GM12878 (cell line): ENCODE results near the gene SNX8. TPM values are rescaled to one million over a fixed set of nuclear protein-coding genes. Genes with fewer than 3 reads are reported as not detected.

Source experiments
- ATF3 ChIP-seq: IDR thresholded peaks from 2 replicates; pipeline ENCODE4 v1.6.1; 2011; ENCODE audit warnings: low read depth, mild to moderate bottlenecking, low read length, moderate library complexity, borderline replicate concordance; ENCODE audit errors: extremely low read depth
- BRCA1 ChIP-seq: IDR thresholded peaks from 2 replicates; pipeline ENCODE4 v1.6.1; 2011; ENCODE audit warnings: low read depth, low read length, improper control_type of control experiment
- CHD4 ChIP-seq: fragments of 200-600 bp; sonication (generic); IDR thresholded peaks from 2 replicates; pipeline ENCODE4 v1.6.1; 2016; ENCODE audit warnings: mild to moderate bottlenecking
- EED ChIP-seq: sonication (generic); IDR thresholded peaks from 2 replicates; pipeline ENCODE4 v1.6.1; 2016; ENCODE audit warnings: antibody characterized with exemption, low read depth
- FOXM1 ChIP-seq: IDR thresholded peaks from 2 replicates; pipeline ENCODE4 v1.6.1; 2012; ENCODE audit warnings: low read depth, mild to moderate bottlenecking, inconsistent platforms, low read length, moderate library complexity
- KAT2A ChIP-seq: conservative IDR thresholded peaks from 2 replicates; pipeline ENCODE4 v1.6.1; 2011; ENCODE audit warnings: low read depth, low read length; ENCODE audit not compliant: control insufficient read depth
- MEF2A ChIP-seq: IDR thresholded peaks from 2 replicates; pipeline ENCODE4 v1.6.1; 2011; ENCODE audit warnings: low read depth, mild to moderate bottlenecking, low read length, moderate library complexity; ENCODE audit not compliant: insufficient read depth
- NBN ChIP-seq: fragments of 450-650 bp; IDR thresholded peaks from 2 replicates; pipeline ENCODE4 v1.6.1; 2016
- NFXL1 ChIP-seq: fragments of 450-650 bp; IDR thresholded peaks from 2 replicates; pipeline ENCODE4 v1.6.1; 2017; ENCODE audit warnings: antibody characterized with exemption, mild to moderate bottlenecking, borderline replicate concordance
- NFYA ChIP-seq: IDR thresholded peaks from 2 replicates; pipeline ENCODE4 v1.6.1; 2011; ENCODE audit warnings: low read depth, mild to moderate bottlenecking, low read length, improper control_type of control experiment, borderline replicate concordance
- NR2C1 ChIP-seq: fragments of 450-650 bp; IDR thresholded peaks from 2 replicates; pipeline ENCODE4 v1.6.1; 2017; ENCODE audit warnings: antibody characterized with exemption, mild to moderate bottlenecking, moderate library complexity
- RAD21 ChIP-seq: IDR thresholded peaks from 2 replicates; pipeline ENCODE4 v1.6.1; 2011; ENCODE audit warnings: mild to moderate bottlenecking, low read depth, low read length, moderate library complexity; ENCODE audit not compliant: insufficient read depth
- RB1 ChIP-seq: fragments of 450-650 bp; formaldehyde crosslinking; IDR thresholded peaks from 2 replicates; pipeline ENCODE4 v1.6.1; 2017; ENCODE audit warnings: mild to moderate bottlenecking, borderline replicate concordance
- RELB ChIP-seq: fragments of 450-650 bp; IDR thresholded peaks from 2 replicates; pipeline ENCODE4 v1.6.1; 2017; ENCODE audit warnings: low read depth, mild to moderate bottlenecking, moderate library complexity
- TARDBP ChIP-seq: IDR thresholded peaks from 2 replicates; pipeline ENCODE4 v1.6.1; 2016; ENCODE audit warnings: borderline replicate concordance
- ZNF207 ChIP-seq: fragments of 450-650 bp; IDR thresholded peaks from 2 replicates; pipeline ENCODE4 v1.6.1; 2014; ENCODE audit warnings: antibody characterized with exemption, mild to moderate bottlenecking, borderline replicate concordance
- ZNF622 ChIP-seq: fragments of 450-650 bp; IDR thresholded peaks from 2 replicates; pipeline ENCODE4 v1.6.1; 2017; ENCODE audit warnings: mild to moderate bottlenecking, inconsistent platforms
- polyA plus RNA-seq, 11 experiments: library from polyadenylated mRNA; depleted of rRNA in 4 of 11; unstranded in 6 of 11; stranded (reverse) in 5 of 11; fragments of >200 nt; fragmentation: Nextera tagmentation in 4 of 11; fragmentation: Illumina TruSeq in 1 of 11; extraction: Ambion mirVana in 4 of 11; extraction: Trizol in 1 of 11; gene quantifications; 1 replicate in 1 of 11; 2 replicates in 10 of 11; pipeline versions ENCODE4 v1.2.1 to v1.2.3, GENCODE V29; 2011 to 2016; ENCODE audit warnings: inconsistent platforms in 2 of 11, missing spikeins in 2 of 11, low read depth in 1 of 11
- total RNA-seq, 4 experiments: library from RNA; depleted of rRNA in 3 of 4; stranded (reverse); fragments of >200 nt in 3 of 4; fragmentation: Illumina TruSeq in 1 of 4; extraction: Trizol in 1 of 4; gene quantifications; 2 replicates each; pipeline versions ENCODE4 v1.2.1 to v1.2.3, GENCODE V29; 2013 to 2021
- TF ChIP-seq, protein P1 (sequence below): fragments of 450-650 bp; IDR thresholded peaks from 2 replicates; pipeline ENCODE4 v1.6.1; 2014; ENCODE audit warnings: mild to moderate bottlenecking
- TF ChIP-seq, protein P2 (sequence below): fragments of 450-650 bp; conservative IDR thresholded peaks from 2 replicates; pipeline ENCODE4 v1.6.1; 2017; ENCODE audit warnings: mild to moderate bottlenecking, moderate library complexity
- TF ChIP-seq, protein P3 (sequence below): fragments of 450-650 bp; IDR thresholded peaks from 2 replicates; pipeline ENCODE4 v1.6.1; 2017; ENCODE audit warnings: antibody characterized with exemption, mild to moderate bottlenecking, moderate library complexity
- TF ChIP-seq, protein P4 (sequence below): IDR thresholded peaks from 2 replicates; pipeline ENCODE4 v1.6.1; 2012; ENCODE audit warnings: low read length, inconsistent platforms

The SNX8 gene
- total and polyA plus RNA-seq, 10 of the 15 experiments (the other 5 are each of a cell fraction or from before 2014, with no cell fraction given) = 6.4 to 210 (median 97.6) TPM

DNA sequence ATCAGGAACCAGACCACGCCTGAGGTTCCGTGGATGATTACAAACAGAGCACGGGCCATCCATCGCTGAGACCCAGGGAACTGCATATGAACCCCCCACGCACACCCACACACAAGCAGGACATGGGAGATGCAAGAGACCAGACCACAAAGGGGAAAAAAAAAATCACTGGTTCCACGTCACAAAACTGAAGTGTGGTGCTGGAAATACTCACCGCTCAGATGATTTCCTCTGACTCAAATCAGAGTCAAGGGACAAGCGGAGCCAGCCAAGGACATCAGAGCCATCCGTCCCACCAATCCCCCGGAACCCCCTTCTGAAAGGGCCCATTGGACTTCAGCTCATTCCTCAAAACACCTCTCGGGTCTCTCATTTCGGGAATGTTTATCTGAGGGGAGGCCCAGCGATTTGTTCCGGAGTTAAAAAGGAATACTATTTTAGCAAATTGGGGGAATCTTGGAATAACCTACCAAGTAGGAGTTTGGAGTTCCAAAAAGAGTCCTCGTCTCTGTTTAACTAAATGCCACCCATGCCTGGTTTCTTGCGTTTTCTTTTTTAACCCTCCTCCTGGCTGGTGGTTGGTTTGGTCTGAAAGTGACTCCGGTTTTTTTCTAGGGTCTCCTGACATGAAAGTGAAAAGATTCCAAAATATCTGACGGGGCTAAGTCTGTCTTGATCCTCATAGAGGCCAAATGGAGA lies 15.0 kb downstream of the SNX8 start (continued):
- TF ChIP-seq, protein P1, sequence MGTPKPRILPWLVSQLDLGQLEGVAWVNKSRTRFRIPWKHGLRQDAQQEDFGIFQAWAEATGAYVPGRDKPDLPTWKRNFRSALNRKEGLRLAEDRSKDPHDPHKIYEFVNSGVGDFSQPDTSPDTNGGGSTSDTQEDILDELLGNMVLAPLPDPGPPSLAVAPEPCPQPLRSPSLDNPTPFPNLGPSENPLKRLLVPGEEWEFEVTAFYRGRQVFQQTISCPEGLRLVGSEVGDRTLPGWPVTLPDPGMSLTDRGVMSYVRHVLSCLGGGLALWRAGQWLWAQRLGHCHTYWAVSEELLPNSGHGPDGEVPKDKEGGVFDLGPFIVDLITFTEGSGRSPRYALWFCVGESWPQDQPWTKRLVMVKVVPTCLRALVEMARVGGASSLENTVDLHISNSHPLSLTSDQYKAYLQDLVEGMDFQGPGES = no peak
- TF ChIP-seq RELB (peak; percentile 88), BRCA1 (no peak), NFXL1 (no peak), NR2C1 (no peak), ATF3 (no peak), NFYA (no peak), RAD21 (no peak), RB1 (no peak), EED (peak; percentile 96), ZNF622 (no peak), TARDBP (no peak; the same call in 1 of the 2 replicates), NBN (peak; percentile 75), FOXM1 (peak; percentile 36; the same call in 1 of the 2 replicates), CHD4 (no peak), KAT2A (no peak), MEF2A (no peak; the same call in 1 of the 2 replicates), ZNF207 (0 out of 2 replicates have a peak, but pooled peaks have one; percentile 13)
- TF ChIP-seq, protein P2, sequence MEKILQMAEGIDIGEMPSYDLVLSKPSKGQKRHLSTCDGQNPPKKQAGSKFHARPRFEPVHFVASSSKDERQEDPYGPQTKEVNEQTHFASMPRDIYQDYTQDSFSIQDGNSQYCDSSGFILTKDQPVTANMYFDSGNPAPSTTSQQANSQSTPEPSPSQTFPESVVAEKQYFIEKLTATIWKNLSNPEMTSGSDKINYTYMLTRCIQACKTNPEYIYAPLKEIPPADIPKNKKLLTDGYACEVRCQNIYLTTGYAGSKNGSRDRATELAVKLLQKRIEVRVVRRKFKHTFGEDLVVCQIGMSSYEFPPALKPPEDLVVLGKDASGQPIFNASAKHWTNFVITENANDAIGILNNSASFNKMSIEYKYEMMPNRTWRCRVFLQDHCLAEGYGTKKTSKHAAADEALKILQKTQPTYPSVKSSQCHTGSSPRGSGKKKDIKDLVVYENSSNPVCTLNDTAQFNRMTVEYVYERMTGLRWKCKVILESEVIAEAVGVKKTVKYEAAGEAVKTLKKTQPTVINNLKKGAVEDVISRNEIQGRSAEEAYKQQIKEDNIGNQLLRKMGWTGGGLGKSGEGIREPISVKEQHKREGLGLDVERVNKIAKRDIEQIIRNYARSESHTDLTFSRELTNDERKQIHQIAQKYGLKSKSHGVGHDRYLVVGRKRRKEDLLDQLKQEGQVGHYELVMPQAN = peak; percentile 50
- TF ChIP-seq, protein P3, sequence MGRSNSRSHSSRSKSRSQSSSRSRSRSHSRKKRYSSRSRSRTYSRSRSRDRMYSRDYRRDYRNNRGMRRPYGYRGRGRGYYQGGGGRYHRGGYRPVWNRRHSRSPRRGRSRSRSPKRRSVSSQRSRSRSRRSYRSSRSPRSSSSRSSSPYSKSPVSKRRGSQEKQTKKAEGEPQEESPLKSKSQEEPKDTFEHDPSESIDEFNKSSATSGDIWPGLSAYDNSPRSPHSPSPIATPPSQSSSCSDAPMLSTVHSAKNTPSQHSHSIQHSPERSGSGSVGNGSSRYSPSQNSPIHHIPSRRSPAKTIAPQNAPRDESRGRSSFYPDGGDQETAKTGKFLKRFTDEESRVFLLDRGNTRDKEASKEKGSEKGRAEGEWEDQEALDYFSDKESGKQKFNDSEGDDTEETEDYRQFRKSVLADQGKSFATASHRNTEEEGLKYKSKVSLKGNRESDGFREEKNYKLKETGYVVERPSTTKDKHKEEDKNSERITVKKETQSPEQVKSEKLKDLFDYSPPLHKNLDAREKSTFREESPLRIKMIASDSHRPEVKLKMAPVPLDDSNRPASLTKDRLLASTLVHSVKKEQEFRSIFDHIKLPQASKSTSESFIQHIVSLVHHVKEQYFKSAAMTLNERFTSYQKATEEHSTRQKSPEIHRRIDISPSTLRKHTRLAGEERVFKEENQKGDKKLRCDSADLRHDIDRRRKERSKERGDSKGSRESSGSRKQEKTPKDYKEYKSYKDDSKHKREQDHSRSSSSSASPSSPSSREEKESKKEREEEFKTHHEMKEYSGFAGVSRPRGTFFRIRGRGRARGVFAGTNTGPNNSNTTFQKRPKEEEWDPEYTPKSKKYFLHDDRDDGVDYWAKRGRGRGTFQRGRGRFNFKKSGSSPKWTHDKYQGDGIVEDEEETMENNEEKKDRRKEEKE = 0 out of 2 replicates have a peak, but pooled peaks have one; percentile 66
- TF ChIP-seq, protein P4, sequence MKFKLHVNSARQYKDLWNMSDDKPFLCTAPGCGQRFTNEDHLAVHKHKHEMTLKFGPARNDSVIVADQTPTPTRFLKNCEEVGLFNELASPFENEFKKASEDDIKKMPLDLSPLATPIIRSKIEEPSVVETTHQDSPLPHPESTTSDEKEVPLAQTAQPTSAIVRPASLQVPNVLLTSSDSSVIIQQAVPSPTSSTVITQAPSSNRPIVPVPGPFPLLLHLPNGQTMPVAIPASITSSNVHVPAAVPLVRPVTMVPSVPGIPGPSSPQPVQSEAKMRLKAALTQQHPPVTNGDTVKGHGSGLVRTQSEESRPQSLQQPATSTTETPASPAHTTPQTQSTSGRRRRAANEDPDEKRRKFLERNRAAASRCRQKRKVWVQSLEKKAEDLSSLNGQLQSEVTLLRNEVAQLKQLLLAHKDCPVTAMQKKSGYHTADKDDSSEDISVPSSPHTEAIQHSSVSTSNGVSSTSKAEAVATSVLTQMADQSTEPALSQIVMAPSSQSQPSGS = peak; percentile 68; the same call in 1 of the 2 replicates
